Coronary artery (tissue), 2 donors: Measurements from ENCODE around the gene ADCY9.

Experiments
- DNase-seq: peaks from one replicate; pipeline ENCODE4 v3.0.0-alpha.2; 2017; ENCODE audit warnings: low spot score
- H3K27ac ChIP-seq, 2 donors: fragments of 200-600 bp; sonication (generic); one replicate each; pipeline ENCODE4 v1.5.1; 2016 to 2019
- H3K4me3 ChIP-seq: fragments of 200-600 bp; sonication (generic); 2 replicates; pipeline ENCODE4 v1.5.1; 2016; ENCODE audit warnings: mild to moderate bottlenecking, moderate library complexity
- CTCF ChIP-seq: fragments of 200-600 bp; sonication (generic); IDR thresholded peaks from one replicate; pipeline ENCODE4 v1.5.1; 2019; ENCODE audit warnings: antibody characterized with exemption

The ADCY9 gene

GRCh38 chr16:3988011-3988410, 128.2 kb downstream of the ADCY9 start:
- no peak for TF ChIP-seq CTCF
- Histone ChIP-seq H3K4me3 (no peak overlapping the region), H3K27ac (no peak overlapping the region)
- DNase-seq = no peak

GRCh38 chr16:3987231-3987630, 129.0 kb downstream of the ADCY9 start:
- DNase-seq = no peak
- no peak overlapping the region for H3K4me3 ChIP-seq
- TF ChIP-seq CTCF = no peak
- no peak overlapping the region for H3K27ac ChIP-seq

- DNase-seq = no peak
- Histone ChIP-seq H3K27ac (no peak overlapping the region), H3K4me3 (no peak overlapping the region)
- TF ChIP-seq CTCF = no peak
Observed at GRCh38 chr16:3986235-3986544, 130.1 kb downstream of the ADCY9 start.

- DNase-seq = no peak
- no peak overlapping the region for H3K4me3 ChIP-seq
- H3K27ac ChIP-seq = no peak overlapping the region
- TF ChIP-seq CTCF = no peak
Observed at GRCh38 chr16:3984111-3985060, 131.9 kb downstream of the ADCY9 start.

GRCh38 chr16:3983081-3983520, 133.1 kb downstream of the ADCY9 start:
- no peak for DNase-seq
- H3K27ac ChIP-seq = no peak overlapping the region
- peak; percentile 23 for TF ChIP-seq CTCF
- H3K4me3 ChIP-seq = no peak overlapping the region

- TF ChIP-seq CTCF = no peak
- H3K27ac ChIP-seq = no peak overlapping the region
- no peak overlapping the region for H3K4me3 ChIP-seq
- DNase-seq = no peak
Observed at GRCh38 chr16:3982216-3982615, 134.0 kb downstream of the ADCY9 start.
